GM21825 (cell line): ENCODE data around the gene MAB21L4.
"Not testable (repeated sequence)": the region's sequence is repeated elsewhere in the genome, so short reads cannot be mapped to it uniquely, and the experiment has no call there.

Source experiments
- ATAC-seq: cut with Tn5 transposase; IDR thresholded peaks from one replicate; pipeline ENCODE4 v1.9.1; 2021; ENCODE audit warnings: mild to moderate bottlenecking, moderate library complexity; ENCODE audit not compliant: unreplicated experiment

The MAB21L4 gene

DNA sequence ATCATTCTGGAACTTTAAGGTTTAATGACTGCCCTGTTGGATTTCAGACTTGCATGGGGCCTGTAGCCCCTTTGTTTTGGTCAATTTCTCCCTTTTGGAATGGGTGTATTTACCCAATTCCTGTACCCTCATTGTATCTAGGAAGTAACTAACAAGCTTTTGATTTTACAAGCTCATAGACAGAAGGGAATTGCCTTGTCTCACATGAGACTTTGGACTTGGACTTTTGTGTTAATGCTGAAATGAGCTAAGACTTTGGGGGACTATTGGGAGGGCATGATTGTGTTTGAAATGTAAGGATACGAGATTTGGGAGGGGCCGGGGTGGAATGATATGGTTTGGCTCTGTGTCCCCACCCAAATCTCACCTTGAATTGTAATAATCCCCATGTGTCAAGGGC, 49.6 kb downstream of the MAB21L4 start:
- ATAC-seq: not testable (repeated sequence)

DNA sequence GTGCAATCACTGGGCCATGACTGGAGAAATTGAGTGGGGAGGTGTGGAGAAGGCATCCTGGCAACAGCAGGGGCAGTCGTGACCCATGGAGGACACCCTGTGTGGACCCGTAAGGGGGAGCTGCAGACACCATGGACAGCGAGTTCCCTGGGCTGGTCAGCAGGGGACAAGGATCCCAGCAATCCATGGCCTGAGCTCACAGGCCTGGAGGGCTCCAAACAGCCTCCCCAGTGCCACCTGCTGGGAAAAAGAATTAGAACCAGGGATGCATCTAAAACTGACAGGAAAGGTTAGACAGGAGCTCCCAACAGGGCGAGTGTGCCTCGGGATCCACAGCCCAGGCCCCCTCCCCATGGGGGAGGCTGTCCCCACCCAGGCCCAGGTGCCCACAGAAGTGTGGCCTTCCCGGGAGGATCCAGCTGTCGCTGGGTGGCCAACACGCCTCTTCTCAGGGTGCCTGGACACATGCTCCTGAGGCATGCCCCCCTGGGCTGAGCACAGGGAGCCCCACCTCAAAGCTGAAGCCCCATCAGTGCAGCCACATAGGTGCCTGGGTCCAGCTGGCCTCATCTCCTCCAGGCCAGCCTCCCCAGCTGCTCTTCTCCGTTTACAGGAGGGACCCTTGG, 55.4 kb downstream of the MAB21L4 start:
- ATAC-seq: no peak

DNA sequence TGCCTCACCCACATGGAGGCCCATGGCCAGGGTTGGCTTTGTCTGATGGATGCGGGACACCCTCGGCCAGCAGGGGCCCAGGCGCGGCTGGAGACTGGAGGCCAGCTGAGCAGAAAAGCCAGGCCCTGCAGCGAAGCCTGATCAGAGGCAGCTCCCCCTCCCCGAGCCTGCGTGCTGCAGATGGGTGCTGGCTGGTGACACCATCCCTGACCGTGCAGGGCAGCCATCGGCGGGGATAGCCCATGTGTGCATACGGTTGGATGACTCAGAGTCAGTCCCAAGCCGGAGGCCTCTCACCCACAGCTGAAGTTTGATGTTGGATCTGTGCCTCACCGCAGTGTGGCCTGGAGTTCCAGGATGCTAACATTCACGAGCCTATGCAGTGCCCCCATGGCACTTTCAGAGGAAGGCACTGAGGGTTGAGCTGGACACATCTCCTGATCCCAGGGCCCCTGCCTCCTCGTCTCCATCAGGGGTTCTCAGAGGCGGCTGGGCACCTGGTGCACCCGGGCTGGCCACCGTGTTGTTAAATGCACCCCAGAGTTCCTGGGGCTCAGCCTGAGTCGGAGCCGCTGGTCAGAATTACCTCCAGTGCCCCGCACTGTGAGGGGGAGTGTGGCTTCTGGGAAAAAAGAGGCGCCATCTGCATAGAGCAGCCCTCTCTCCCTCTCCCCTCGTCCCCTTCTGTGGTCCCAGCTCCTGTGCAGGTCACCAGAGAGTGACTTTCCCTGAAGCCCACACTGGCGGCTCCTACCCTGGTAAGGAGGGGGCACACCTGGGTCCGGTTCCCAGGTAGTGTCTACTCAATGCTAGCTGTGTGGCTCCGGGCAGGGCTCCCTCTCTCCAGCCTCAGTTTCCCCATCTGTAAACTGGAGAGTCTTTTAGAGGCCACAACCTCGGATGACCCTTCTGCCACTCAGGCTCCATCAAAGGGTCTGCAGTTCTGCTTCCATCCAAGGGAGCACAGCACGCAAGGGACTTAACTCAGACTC, 56.5 kb downstream of the MAB21L4 start:
- no peak for ATAC-seq

DNA sequence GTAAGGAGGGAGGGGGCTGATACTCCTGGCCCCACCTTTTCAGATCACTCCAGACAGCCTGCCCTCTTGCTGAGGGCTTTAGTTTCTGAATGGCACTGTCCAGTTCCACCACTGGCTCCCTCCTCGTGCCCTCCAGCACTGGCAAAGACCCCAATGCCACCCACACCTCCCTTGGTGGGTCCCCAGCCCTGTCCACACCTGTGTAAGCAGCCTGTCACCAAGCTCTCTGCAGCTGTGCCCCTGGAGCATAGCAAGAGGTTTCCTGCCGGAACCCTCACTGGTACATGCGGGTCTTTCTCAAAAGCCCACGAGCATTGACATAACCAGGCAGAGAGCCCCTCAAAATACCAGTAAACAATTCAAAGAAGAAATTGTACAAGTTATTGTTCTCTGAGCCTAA, 58.3 kb downstream of the MAB21L4 start:
- ATAC-seq: no peak

DNA sequence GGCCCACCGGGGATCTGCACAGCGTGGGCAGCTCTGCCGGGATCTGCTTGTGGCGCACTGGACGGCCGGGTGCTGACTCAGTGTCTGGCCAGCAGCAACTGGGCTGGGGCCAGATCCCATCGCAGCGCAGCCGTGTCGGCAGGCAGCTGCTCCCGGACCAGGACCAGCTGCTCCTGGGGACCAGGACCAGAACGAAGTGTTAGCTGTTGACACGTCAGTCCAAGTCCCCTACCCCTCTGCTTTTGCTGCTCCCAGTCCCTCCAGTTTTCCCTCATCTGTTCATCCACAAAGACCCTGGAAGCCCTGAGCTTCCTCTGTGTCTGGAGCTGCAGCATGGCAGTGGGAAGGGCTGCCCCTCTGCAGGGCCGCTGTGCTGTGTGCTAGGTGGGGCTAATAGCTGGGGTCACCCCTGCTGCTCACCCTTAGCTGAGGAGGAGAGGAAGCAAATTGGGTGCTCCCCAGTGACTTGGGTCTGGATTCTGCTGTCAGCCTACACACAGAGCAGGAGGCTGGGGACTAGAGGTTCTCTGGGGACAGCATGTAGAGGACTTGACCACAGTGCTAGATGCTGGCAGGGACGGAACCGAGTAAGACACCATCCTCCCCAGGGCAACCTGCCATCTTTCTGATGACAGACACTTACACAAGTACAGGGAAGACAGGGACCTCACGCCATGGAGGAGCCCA, 59.0 kb downstream of the MAB21L4 start:
- no peak for ATAC-seq
